ELF-1 (cell line): Measurements from ENCODE around the gene GNA15.

ENCODE experiments used
- DNase-seq: peaks from one replicate; pipeline ENCODE4 v3.0.0-alpha.2; 2016; ENCODE audit warnings: low read depth, low spot score

The GNA15 gene

GRCh38 chr19:3106509-3107141 lies 29.2 kb upstream of the GNA15 start:
- no peak for DNase-seq

- DNase-seq = no peak
These were observed 28.2 kb upstream of the GNA15 start for GRCh38 chr19:3107658-3108057.

- DNase-seq = peak; percentile 83
These were observed 27.1 kb upstream of the GNA15 start for GRCh38 chr19:3108775-3109174.

GRCh38 chr19:3109491-3109890 lies 26.3 kb upstream of the GNA15 start:
- DNase-seq = no peak

GRCh38 chr19:3110126-3110825 lies 25.6 kb upstream of the GNA15 start:
- DNase-seq = no peak

- DNase-seq = no peak
These were observed 24.1 kb upstream of the GNA15 start for GRCh38 chr19:3111586-3112247.

- DNase-seq = peak; percentile 20
These were observed 23.3 kb upstream of the GNA15 start for GRCh38 chr19:3112375-3113099.

GRCh38 chr19:3113100-3114017 lies 22.5 kb upstream of the GNA15 start:
- no peak for DNase-seq

GRCh38 chr19:3114018-3114726 lies 21.7 kb upstream of the GNA15 start:
- DNase-seq = no peak

- DNase-seq = no peak
These were observed 21.0 kb upstream of the GNA15 start for GRCh38 chr19:3114811-3115210.

- DNase-seq = no peak
These were observed 20.4 kb upstream of the GNA15 start for GRCh38 chr19:3115411-3115810.

- DNase-seq = no peak
These were observed 19.8 kb upstream of the GNA15 start for GRCh38 chr19:3115916-3116602.

- DNase-seq = no peak
These were observed 19.2 kb upstream of the GNA15 start for GRCh38 chr19:3116621-3117020.

GRCh38 chr19:3117716-3118115 lies 18.1 kb upstream of the GNA15 start:
- DNase-seq = no peak

GRCh38 chr19:3118232-3119070 lies 17.4 kb upstream of the GNA15 start:
- DNase-seq = no peak

GRCh38 chr19:3119071-3119595 lies 16.7 kb upstream of the GNA15 start:
- DNase-seq = no peak

GRCh38 chr19:3119693-3120380 lies 16.0 kb upstream of the GNA15 start:
- DNase-seq = no peak

- DNase-seq = no peak
These were observed 15.1 kb upstream of the GNA15 start for GRCh38 chr19:3120611-3121276.
